Amygdala (tissue), 56 donors: ENCODE results near the gene EFNA3.

Experiments
- DNase-seq, 56 donors: peaks; one replicate each; lab custom pipeline; 2025; lab: John Stamatoyannopoulos, UW

The EFNA3 gene

DNA sequence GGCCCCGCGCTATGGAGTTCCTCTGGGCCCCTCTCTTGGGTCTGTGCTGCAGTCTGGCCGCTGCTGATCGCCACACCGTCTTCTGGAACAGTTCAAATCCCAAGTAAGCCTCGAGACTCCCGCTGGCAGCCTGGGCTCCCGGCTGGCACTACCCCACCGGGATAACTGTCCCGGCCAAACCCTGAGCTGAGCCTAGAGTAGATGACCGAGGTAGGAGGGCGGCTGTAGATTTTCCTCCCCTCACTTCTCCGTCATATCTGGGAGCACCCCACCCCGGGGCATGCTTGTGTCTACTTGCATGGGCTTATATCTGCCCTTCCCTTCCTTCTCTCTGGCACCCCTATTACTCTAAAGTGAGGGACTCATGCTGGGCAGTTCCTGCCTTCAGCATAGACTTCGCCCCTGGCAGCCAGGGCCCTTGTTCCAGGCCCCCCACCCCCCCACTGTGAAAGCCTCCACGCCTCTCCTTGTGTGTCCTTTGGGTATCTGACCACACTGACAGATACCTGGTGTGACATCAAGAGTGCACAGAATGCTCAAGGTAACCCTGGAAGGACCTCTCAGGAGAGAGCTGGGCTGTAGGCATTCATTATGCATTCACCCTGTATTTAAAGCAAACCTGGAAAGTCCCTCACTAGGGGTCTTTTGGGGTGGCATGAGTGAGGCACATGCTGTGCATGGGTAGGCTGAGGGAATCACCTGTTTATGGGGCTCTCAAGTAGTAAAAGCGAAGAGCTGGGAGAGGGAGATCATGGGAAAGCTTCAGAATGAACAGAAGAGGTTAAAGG lies 49.5 kb downstream of the EFNA3 start:
- peak in 2 of 56 donors; percentile 19 to 31 for DNase-seq

DNA sequence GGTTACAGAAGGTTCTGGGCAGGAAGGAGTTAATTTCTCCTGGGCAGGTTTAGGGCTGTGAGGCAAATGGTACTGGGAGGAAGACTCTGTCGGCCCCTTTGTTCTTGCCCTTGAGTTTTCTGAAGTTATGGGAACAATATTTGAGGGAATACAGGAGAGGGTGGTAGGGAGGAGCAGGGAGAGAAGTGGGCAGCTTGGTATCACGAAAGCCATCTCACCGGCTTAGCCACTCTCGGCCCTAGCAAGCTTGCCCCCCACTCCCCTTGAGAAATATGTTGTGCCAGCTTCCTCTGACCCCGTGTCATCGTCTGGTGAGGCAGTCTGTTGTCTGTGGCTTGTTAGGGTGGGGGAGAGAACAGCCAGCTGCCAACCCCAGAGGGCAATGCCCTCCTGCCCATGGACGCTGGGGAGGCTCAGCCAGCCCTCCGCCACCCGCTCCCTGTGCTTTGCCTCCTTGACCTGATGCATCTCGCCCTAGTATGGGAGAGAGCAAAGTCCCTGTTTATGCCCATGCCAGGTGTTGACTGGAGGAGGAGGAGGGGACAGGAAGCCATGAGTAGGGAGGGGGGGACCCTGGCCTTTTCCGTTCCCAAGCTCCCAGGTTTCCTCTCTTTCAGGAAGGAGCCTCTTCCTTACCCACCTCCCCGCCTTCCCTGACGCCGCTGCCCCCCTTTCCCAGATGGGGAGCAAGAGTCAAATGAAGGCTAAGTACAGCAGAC lies 50.3 kb downstream of the EFNA3 start:
- peak in 40 of 56 donors; percentile 7 to 73 (median 40) for DNase-seq

DNA sequence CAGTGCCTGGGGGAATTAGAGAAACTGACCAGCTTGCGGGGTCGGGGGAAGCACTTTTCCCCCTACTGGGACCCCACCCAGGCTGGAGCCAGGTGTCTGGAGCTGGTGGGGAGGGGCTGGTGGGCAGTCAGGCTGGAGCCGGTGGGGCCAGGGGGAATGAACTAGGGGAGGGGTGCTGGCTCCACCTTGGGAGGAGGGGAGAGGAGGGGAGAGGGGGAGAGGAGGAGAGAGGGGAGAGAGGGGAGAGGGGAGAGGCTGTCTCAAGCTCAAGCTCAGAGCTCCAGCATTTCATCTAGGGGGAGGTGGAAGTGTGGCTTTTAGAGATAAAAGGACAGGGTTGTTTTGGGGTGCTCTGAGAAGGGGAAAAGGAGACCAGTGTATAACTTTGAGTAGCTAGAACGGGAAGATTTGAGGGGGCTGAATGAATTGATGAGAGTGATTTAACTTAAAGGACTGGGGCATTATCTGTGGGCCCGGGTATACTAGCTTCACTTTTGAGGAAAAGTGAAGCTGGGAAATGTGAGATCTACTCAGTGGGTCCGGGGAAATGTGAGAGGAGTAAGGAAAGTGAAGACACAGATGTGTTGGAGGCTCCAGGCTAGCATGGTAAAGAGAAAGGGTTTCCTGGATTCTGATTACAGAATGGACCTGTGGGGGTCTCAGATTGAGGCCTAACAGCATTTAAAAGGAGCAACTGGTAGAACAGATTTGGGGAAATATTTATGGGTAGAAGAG lies 51.8 kb downstream of the EFNA3 start:
- DNase-seq, result no peak

DNA sequence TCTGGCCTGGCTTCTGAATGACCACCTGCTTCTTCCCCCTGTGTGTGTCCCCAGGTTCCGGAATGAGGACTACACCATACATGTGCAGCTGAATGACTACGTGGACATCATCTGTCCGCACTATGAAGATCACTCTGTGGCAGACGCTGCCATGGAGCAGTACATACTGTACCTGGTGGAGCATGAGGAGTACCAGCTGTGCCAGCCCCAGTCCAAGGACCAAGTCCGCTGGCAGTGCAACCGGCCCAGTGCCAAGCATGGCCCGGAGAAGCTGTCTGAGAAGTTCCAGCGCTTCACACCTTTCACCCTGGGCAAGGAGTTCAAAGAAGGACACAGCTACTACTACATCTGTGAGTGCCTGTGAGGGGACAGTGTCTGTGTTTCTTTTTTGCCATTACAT lies 52.6 kb downstream of the EFNA3 start:
- DNase-seq, result no peak

DNA sequence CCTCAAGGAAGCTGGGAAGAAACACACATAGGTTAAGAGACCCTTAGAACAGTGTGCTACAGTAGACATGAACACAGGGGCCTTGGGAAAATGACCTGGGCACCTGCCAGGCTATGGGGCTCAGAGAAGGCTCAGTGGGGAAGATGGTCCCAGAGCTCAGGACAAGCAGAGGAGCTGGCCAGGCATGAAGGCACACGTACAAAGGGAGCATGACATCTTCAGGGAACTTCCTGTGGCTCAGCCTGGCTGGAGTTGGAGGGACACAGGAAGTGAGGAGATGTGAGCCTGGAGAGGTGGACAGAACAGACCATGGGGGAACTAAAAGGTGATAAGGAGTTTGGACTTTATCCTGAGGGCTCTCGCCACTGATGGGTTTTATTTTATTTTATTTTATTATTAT lies 53.2 kb downstream of the EFNA3 start:
- DNase-seq, result no peak

DNA sequence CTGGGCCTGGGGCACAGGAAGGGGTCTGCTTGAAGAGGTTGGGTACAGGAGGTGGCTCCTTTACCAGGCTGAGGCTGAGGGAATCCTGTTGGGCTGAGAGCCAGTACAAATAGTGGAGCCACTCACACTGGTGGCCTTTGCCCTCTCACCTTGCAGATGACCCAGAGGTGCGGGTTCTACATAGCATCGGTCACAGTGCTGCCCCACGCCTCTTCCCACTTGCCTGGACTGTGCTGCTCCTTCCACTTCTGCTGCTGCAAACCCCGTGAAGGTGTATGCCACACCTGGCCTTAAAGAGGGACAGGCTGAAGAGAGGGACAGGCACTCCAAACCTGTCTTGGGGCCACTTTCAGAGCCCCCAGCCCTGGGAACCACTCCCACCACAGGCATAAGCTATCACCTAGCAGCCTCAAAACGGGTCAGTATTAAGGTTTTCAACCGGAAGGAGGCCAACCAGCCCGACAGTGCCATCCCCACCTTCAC lies 55.2 kb downstream of the EFNA3 start:
- no peak for DNase-seq

DNA sequence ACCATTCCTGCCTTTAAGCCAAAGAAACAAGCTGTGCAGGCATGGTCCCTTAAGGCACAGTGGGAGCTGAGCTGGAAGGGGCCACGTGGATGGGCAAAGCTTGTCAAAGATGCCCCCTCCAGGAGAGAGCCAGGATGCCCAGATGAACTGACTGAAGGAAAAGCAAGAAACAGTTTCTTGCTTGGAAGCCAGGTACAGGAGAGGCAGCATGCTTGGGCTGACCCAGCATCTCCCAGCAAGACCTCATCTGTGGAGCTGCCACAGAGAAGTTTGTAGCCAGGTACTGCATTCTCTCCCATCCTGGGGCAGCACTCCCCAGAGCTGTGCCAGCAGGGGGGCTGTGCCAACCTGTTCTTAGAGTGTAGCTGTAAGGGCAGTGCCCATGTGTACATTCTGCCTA lies 55.7 kb downstream of the EFNA3 start:
- DNase-seq, result no peak

DNA sequence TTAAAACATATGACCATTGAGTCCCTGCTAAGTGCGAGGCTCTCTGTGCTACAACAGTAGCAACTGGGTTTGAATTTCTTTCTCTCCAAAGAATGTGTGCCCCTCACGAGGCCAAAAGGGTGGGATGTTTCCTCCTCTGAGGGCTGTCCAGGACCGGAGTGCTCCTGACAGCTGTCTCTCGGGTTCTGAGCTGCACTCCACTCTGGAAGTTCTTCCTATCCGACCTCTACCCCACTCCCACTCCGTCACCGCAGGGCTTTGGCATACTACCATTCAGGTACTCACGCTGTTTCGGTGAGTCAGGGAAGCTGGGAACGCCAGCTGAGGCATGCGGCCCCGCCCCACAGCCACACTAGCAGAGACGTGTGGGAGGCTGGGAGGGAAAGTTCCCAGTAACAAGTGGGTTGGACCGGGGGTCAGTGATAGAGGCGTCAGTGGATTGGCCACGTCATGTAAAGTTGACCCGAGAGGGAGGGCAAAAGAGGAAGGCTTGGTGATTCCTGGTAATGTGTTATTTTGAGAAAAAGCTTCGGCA lies 56.3 kb downstream of the EFNA3 start:
- peak in 39 of 56 donors; percentile 26 to 73 (median 53) for DNase-seq

DNA sequence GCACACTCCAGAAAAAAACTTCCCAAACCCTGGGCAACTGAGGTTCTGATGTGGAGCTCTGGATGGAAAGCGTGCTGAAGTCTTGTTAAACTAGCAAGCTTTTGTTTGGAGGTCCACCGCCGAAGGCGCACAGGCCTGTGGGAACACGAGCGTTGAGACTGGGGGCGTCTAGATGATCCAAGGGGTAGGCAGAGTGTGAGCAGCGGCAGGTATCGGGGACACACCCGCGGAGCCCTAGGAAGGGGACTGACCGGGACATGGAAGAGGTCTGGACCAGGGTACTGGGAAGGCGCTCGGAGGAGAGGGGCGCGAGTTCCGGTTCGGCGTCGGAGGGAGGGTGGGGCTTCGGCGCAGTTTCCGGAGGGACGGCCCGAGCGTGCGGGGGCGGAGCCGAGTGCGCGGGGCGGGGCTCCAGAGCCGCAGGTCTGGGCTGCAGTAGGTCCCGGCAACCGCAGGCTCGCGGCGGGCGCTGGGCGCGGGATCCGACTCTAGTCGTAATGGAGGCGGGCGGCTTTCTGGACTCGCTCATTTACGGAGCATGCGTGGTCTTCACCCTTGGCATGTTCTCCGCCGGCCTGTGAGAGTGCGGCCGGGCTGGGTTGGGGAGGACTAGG lies 56.9 kb downstream of the EFNA3 start, which contains the start of gene SLC50A1:
Gene SLC50A1, plus strand, starts transcription at position 438 of the 614 bp plus-strand sequence. Its CDS starts 60 bp downstream, at position 498.
- peak; percentile 54 to 94 (median 85) for DNase-seq

DNA sequence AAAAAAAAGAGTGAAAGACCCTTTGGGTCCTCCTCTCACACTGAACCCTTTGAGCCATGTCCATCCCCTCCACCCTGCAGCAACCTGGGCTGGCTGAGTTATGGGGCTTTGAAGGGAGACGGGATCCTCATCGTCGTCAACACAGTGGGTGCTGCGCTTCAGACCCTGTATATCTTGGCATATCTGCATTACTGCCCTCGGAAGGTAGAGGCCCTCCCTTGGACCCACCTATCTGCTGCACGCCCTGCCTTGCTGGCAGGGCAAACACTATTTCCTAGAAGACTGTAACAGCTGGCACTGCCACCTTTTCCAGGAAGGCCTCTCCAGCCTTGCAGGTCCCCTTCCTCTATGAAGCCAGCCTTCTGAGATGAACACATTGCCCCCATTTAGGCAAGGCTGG lies 58.1 kb downstream of the EFNA3 start:
- no peak for DNase-seq
